Nephron progenitor cell (in vitro differentiated cells): ENCODE data around the gene GMDS.
"Not testable (repeated sequence)": the region's sequence is repeated elsewhere in the genome, so short reads cannot be mapped to it uniquely, and the experiment has no call there.

Source experiments
- DNase-seq: peaks from one replicate; pipeline ENCODE4 v3.0.0; 2021
- H3K27ac Mint-ChIP-seq: 2 replicates; pipeline ENCODE4 v1.8.0; 2021; ENCODE audit warnings: mild to moderate bottlenecking, moderate library complexity, mixed read lengths
- H3K27me3 Mint-ChIP-seq: 2 replicates; pipeline ENCODE4 v1.8.0; 2021; ENCODE audit warnings: mild to moderate bottlenecking, low read depth, mixed read lengths; ENCODE audit not compliant: poor library complexity
- H3K36me3 Mint-ChIP-seq: 2 replicates; pipeline ENCODE4 v1.8.0; 2021; ENCODE audit warnings: low read depth, mixed read lengths
- H3K4me1 Mint-ChIP-seq: 2 replicates; pipeline ENCODE4 v1.8.0; 2021; ENCODE audit warnings: mixed read lengths
- H3K4me3 Mint-ChIP-seq: 2 replicates; pipeline ENCODE4 v1.8.0; 2021; ENCODE audit warnings: mild to moderate bottlenecking, moderate library complexity, mixed read lengths
- H3K9me3 Mint-ChIP-seq: 2 replicates; pipeline ENCODE4 v1.8.0; 2021; ENCODE audit warnings: mild to moderate bottlenecking, moderate library complexity, mixed read lengths
- TF ChIP-seq, protein P1 (sequence below): fragments of 200-600 bp; sonication (generic); IDR thresholded peaks from 2 replicates; pipeline ENCODE4 v1.5.0; 2021; ENCODE audit warnings: antibody characterized with exemption

GMDS gene

DNA sequence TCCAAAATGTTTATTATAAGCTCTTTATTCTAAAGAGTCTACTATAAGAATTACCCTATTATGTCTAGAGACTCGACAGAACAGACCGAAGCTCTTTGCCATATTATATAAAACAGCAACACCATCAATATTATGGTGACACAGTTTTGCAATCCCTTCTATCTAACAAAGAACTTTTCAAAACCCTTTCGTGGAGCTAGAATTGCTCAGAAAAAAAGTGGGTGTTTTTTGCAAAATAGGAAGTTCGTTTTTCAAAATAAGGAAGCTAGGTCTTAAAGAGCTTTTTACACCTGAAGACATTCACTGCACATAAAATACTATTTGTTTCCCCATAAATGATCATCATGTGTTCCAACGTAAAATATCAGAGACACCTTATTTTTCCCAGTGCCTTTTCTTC lies 395.7 kb downstream of the GMDS start:
- peaks cover 25% of the 10 kb centered on the region for H3K4me1 Mint-ChIP-seq
- H3K4me3 Mint-ChIP-seq, result no peak overlapping the region
- peaks cover 36% of the 10 kb centered on the region for H3K9me3 Mint-ChIP-seq
- H3K36me3 Mint-ChIP-seq, result peaks cover 34% of the 10 kb centered on the region
- H3K27ac Mint-ChIP-seq, result no peak overlapping the region
- no peak for DNase-seq
- H3K27me3 Mint-ChIP-seq, result peaks cover 49% of the 10 kb centered on the region
- TF ChIP-seq, protein P1, sequence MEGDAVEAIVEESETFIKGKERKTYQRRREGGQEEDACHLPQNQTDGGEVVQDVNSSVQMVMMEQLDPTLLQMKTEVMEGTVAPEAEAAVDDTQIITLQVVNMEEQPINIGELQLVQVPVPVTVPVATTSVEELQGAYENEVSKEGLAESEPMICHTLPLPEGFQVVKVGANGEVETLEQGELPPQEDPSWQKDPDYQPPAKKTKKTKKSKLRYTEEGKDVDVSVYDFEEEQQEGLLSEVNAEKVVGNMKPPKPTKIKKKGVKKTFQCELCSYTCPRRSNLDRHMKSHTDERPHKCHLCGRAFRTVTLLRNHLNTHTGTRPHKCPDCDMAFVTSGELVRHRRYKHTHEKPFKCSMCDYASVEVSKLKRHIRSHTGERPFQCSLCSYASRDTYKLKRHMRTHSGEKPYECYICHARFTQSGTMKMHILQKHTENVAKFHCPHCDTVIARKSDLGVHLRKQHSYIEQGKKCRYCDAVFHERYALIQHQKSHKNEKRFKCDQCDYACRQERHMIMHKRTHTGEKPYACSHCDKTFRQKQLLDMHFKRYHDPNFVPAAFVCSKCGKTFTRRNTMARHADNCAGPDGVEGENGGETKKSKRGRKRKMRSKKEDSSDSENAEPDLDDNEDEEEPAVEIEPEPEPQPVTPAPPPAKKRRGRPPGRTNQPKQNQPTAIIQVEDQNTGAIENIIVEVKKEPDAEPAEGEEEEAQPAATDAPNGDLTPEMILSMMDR, result no peak

DNA sequence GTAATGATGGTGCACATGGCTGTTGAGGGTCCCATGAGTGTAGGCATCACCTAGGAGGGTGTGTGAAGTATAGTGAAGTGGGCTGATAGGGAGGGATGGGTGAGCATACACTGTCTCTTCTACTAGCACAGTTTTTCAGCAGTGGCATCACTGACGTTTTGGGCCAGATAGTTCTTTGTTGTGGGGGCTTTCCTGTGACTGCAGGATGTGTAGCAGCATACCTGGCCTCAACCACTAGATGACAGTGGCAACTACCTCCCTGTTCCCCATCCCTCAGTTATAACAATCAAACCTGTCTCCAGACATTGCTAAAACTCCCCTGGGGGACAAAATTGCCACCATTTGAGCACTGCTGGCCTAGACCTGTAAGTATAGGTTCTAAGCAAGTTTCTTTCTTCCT lies 396.7 kb downstream of the GMDS start:
- Mint-ChIP-seq H3K9me3 (peaks cover 45% of the 10 kb centered on the region), H3K27ac (no peak overlapping the region), H3K4me1 (peaks cover 25% of the 10 kb centered on the region), H3K27me3 (peaks cover 45% of the 10 kb centered on the region), H3K4me3 (no peak overlapping the region), H3K36me3 (peaks cover 34% of the 10 kb centered on the region)
- no peak for DNase-seq
- TF ChIP-seq, protein P1, result no peak

DNA sequence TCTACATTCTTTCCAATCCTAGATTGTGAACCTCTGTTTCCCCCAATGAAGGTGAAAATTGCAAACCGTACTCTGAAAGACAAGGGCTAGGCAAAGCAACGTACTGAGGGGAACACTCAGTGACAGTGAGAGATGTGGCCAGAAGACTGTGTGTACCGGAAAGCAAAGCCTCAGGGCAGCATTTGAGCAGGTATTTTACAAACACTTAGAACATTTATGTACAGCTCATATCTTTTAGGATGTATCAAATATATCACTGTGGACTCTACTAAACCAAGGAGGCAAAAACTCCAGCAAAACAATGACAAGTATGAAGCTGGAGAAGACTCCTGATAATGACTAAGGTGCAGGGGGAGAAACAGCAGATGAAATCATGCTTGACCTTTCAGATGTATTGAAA lies 398.8 kb downstream of the GMDS start:
- Mint-ChIP-seq H3K27ac (no peak overlapping the region), H3K27me3 (peaks cover 35% of the 10 kb centered on the region), H3K4me1 (peaks cover 21% of the 10 kb centered on the region), H3K9me3 (peaks cover 46% of the 10 kb centered on the region), H3K36me3 (peaks cover 34% of the 10 kb centered on the region), H3K4me3 (no peak overlapping the region)
- DNase-seq, result no peak
- TF ChIP-seq, protein P1, result no peak

DNA sequence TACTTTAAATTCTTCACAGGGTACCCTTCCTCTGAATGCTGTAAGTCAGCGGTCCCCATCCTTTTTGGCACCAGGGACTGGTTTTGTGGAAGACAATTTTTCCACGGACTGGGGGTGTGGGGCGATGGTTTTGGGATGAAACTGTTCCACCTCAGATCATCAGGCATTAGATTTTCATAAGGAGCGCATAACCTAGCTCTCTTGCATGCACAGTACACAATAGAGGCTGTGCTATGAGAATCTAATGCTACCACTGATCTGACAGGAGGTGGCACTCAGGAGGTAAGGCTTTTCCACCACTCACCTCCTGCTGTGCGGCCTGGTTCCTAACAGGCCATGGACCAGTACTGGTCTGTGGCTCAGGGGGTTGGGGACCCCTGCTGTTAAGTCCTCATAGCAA lies 399.9 kb downstream of the GMDS start:
- not testable (repeated sequence) for H3K4me3 Mint-ChIP-seq, DNase-seq, H3K27ac Mint-ChIP-seq
- peaks cover 35% of the 10 kb centered on the region for H3K27me3 Mint-ChIP-seq
- H3K4me1 Mint-ChIP-seq, result peaks cover 10% of the 10 kb centered on the region
- peaks cover 46% of the 10 kb centered on the region for H3K9me3 Mint-ChIP-seq
- peaks cover 34% of the 10 kb centered on the region for H3K36me3 Mint-ChIP-seq

DNA sequence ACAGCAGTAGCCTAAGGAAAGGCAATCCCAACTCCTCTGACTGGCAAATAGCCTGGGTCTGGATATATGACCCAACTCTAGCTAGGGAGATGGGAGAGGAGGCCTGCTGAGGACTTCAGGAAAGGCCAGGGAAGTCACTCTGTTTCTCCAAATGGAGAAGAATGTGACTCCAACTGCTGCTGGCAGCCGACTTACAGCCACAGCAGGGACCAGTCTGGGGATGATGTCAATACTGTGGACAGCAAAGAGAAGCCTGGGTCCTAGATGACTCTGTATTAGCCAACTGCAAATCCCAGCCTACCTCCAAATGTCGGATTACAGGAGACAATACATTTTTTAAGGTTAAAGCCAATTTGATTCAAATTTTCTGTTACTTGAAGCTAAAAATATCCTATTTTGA lies 403.1 kb downstream of the GMDS start:
- no peaks in the 10 kb centered on the region for H3K4me1 Mint-ChIP-seq
- H3K27ac Mint-ChIP-seq, result no peak overlapping the region
- H3K9me3 Mint-ChIP-seq, result peaks cover 37% of the 10 kb centered on the region
- TF ChIP-seq, protein P1, result no peak
- no peak overlapping the region for H3K4me3 Mint-ChIP-seq
- H3K36me3 Mint-ChIP-seq, result peaks cover 20% of the 10 kb centered on the region
- DNase-seq, result no peak
- H3K27me3 Mint-ChIP-seq, result peaks cover 12% of the 10 kb centered on the region

DNA sequence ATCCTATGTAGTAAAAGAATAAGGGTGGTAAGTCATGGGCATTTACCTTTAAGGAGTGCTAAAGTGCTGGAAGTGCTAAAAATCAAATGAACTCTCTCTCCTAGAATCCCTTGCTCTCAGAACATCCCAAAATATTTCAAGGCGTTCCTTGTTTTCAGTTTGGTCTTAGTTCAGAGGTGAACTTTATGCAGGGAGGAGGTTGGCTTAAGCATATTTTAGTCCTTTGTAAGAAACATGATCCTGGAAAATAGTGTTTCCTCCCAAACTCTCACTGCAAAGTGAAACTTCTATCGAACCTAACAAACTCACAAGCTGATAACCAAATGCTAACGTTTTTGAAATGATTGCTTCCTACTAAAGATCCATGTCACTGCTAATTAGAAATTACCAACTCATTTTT lies 404.3 kb downstream of the GMDS start:
- Mint-ChIP-seq H3K9me3 (peaks cover 25% of the 10 kb centered on the region), H3K27ac (no peak overlapping the region)
- DNase-seq, result no peak

More for the DNA sequence above, 404.3 kb downstream of the GMDS start:
- Mint-ChIP-seq H3K4me3 (no peak overlapping the region), H3K4me1 (no peaks in the 10 kb centered on the region), H3K27me3 (peaks cover 1% of the 10 kb centered on the region), H3K36me3 (peaks cover 8% of the 10 kb centered on the region)
- TF ChIP-seq, protein P1, result no peak
